Esophagus (tissue), 2 donors: ENCODE data around the gene STAT5A. TPM values are rescaled to one million over a fixed set of nuclear protein-coding genes. Genes with fewer than 3 reads are reported as not detected.
"Not testable (repeated sequence)": the region's sequence is repeated elsewhere in the genome, so short reads cannot be mapped to it uniquely, and the experiment has no call there.

Source experiments
- H3K27ac ChIP-seq, 2 donors: one replicate each; pipeline ENCODE4 v1.5.1; 2013; ENCODE audit warnings: low read depth in 2 of 2, mild to moderate bottlenecking in 2 of 2, inconsistent platforms in 1 of 2, low read length in 1 of 2, moderate library complexity in 1 of 2
- H3K27me3 ChIP-seq, 2 donors: one replicate each; pipeline ENCODE4 v1.6.1; 2013; ENCODE audit warnings: low read length in 2 of 2, control low read depth in 1 of 2, mild to moderate bottlenecking in 1 of 2; ENCODE audit not compliant: insufficient read depth in 2 of 2, control insufficient read depth in 1 of 2
- H3K36me3 ChIP-seq, 2 donors: one replicate each; pipeline ENCODE4 v1.6.1; 2013; ENCODE audit warnings: low read length in 1 of 2; ENCODE audit not compliant: control insufficient read depth in 2 of 2, insufficient read depth in 2 of 2
- H3K4me1 ChIP-seq, 2 donors: one replicate each; pipeline ENCODE4 v1.6.1; 2013; ENCODE audit warnings: low read length in 1 of 2; ENCODE audit not compliant: control insufficient read depth in 2 of 2, insufficient read depth in 2 of 2
- H3K4me3 ChIP-seq, 2 donors: one replicate each; pipeline ENCODE4 v1.5.1; 2013; ENCODE audit warnings: low read length in 2 of 2, mild to moderate bottlenecking in 2 of 2, low read depth in 1 of 2, moderate library complexity in 1 of 2
- H3K9me3 ChIP-seq, 2 donors: one replicate each; pipeline ENCODE4 v1.6.1; 2013; ENCODE audit warnings: mild to moderate bottlenecking in 2 of 2, low read depth in 1 of 2, low read length in 1 of 2, moderate library complexity in 1 of 2; ENCODE audit not compliant: control insufficient read depth in 2 of 2, insufficient read depth in 1 of 2
- WGBS, 2 donors: extraction: QIAGEN DNeasy Blood & Tissue Kit; methylation state at CpG; one replicate each; pipeline ENCODE4 v1.1.7; 2013; 5-methylcytosine and 5-hydroxymethylcytosine counted together
- polyA plus RNA-seq, 2 donors: library from polyadenylated mRNA; stranded (reverse); fragments of 200-250 nt; gene quantifications; one replicate each; pipeline ENCODE4 v1.2.3, GENCODE V29; 2013
- donor health status: healthy with polysubstance abuse.
- donor health status: Bipolar disorder and iron deficiency.

The STAT5A gene
- polyA plus RNA-seq, 2 donors = 4.7 to 6.3 TPM

DNA sequence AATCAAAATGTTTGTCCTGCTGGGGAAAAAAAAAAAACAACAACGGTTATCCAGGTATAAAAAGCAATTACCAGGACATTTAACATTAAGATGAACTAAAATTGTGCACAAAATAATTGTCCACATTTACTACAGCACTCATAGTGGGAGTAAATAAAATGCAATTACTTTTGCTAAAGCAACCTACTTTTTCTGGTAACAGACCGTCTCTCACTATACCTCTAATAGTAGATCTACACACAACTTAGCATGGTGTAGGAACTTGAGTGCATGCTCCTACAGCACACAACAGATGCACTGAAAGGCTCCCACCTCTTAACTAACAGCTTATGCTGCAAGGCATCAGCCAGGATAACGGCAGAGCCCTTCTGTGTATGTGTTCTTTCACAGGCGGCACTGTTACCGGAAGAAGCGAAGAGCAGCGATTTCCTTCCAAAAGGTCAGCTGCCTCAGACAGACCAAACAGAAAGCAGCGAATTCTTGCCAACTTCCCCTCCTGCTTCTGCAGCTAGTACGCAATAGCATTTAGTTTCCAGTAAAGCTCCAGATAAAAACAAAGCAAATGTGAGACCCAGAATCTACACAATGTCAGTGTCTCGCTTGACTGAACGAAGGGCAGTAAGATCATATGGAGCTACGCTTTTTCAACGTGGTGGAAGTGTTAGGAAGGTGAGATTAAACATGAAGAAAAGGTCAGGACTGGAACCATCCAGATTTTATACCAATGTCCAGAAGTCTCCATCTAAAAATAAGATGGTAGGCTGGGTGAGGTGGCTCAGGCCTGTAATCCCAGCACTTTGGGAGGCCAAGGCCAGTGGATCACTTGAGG lies 39.7 kb upstream of the STAT5A start:
- Histone ChIP-seq H3K27me3 (no peaks in the 10 kb centered on the region), H3K9me3 (no peaks in the 10 kb centered on the region), H3K4me1 (no peaks in the 10 kb centered on the region), H3K4me3 (peak overlapping the region in 1 of 2 donors; percentile 33), H3K36me3 (no peaks in the 10 kb centered on the region), H3K27ac (peak overlapping the region; percentile 75 to 85)
- WGBS, 2 donors = 41 to 43% methylated on average over 13 of the region's 13 CpGs

DNA sequence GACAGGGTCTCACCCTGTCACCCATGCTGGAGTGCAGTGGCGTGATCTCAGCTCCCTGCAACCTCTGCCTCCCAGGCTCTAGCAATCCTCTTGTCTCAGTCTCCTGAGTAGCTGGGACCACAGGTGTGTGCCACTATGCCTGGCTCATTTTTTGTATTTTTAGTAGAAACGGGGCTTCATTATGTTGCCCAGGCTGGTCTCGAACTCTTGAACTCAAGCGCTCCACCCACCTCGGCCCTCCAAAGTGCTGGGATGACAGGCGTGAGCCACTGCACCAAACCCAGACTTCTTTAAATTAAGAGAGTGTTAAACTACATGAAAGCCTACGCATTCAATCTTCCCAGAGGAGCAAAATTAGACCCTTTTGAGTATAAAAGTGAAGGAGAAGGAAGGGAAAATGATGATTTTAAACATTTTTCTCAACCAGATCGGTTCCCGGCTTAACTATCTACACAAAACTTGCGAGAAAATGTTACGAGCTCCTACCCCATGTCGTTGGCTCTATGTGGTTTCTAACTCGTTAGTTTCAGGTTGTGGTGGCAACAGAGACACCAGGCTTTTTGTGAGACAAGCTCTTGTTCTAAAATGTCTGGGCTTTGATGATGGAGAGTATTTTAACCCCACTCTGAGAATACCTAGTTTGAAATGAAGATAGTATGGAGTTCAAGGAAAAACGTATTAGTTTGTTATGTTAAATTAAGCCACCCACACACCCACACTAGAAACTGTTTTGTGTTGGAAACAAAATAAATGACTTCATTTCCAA lies 38.4 kb upstream of the STAT5A start:
- Histone ChIP-seq H3K27me3 (no peaks in the 10 kb centered on the region), H3K4me1 (no peaks in the 10 kb centered on the region), H3K36me3 (no peaks in the 10 kb centered on the region), H3K4me3 (no peak overlapping the region), H3K27ac (peak overlapping the region; percentile 4 to 42), H3K9me3 (no peaks in the 10 kb centered on the region)
- 77% methylated on average over 14 of the region's 14 CpGs for WGBS, 2 donors

DNA sequence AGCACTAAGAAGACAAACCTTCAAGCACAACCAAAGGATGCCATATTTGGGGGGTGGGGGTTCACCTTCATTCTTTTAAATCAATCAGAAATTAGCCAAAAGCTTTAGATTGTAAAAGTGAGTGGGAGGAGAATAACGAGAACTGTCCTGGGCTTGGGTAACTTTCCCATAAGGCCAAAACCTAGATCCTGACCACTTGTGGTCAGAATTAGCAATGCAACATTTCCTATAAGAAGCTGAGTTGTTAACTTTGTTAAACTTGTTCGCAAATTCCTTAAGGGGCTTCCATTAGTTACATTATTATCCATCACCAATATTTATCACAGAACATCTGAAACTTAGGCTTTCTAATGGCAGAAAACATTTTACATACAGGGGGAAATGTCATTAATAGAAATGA lies 37.2 kb upstream of the STAT5A start:
- no peaks in the 10 kb centered on the region for H3K4me1 ChIP-seq
- no peaks in the 10 kb centered on the region for H3K36me3 ChIP-seq
- H3K27me3 ChIP-seq = no peaks in the 10 kb centered on the region
- H3K4me3 ChIP-seq = no peak overlapping the region
- 60 to 61% methylated on average over 2 of the region's 2 CpGs for WGBS, 2 donors
- H3K27ac ChIP-seq = no peak overlapping the region
- H3K9me3 ChIP-seq = no peaks in the 10 kb centered on the region

DNA sequence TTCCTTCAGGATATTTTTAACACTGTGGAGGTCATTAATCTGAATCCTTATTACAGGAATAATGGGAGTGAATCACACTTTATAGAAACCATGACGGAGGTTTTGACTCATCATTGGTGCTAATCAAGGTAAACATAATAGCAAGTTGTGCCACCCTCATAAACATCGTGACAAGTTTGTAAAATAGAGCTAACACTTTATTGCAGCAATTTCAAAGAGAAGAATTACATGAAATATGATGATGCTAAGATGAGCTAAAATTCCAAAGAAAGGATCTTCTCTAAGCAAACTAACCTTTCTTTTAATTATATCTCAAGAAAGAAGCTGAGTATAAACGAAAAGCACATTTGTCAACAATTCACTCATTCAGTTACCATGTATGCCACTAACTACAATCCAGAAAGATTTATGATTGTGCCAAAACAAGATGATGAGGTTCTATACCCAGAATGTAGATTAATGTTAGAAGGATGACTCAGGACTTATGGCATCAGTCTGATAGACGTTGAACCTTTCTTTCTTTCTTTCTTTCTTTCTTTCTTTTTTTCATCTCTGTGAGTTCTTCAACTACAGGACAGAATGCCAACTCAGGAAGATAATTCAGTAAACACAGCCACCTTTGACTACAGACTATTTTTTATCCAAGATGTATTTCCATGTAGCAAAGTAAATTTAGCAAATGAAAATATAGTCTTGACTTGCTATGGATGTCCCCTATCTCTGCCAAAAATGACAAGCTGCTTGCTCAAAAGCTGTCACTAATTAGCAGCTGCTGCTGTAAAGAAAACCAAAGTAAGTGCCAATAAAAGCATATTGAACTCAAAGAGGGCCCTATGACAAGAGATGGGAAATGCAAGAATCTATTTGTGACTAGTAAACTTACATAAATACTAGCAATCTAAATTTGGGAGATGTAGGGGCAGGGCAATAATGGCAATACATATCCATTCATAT lies 35.4 kb upstream of the STAT5A start:
- no peaks in the 10 kb centered on the region for H3K9me3 ChIP-seq
- WGBS, 2 donors = 27 to 29% methylated on average over 4 of the region's 4 CpGs
- no peak overlapping the region for H3K4me3 ChIP-seq
- no peaks in the 10 kb centered on the region for H3K27me3 ChIP-seq
- H3K4me1 ChIP-seq = no peaks in the 10 kb centered on the region
- H3K36me3 ChIP-seq = no peaks in the 10 kb centered on the region
- no peak overlapping the region for H3K27ac ChIP-seq

DNA sequence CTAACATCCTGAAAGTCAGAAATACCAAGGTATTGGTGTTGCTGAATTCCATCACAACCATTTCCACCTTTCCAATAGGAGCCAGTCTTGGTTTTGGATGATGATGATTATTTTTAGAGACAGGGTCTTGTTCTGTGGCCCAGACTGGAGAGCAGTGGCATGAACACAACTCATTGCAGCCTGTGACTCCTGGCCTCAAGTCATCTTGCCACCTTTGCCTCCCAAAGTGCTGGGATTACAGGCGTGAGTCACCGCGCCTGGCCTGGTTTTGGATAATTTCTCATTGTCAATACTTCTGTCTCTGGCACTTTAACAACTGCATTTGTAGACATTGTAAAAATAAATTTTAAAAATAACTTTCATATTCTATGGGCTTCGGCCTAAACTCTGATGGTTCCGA lies 34.7 kb upstream of the STAT5A start:
- Histone ChIP-seq H3K36me3 (no peaks in the 10 kb centered on the region), H3K4me1 (no peaks in the 10 kb centered on the region), H3K9me3 (no peaks in the 10 kb centered on the region), H3K4me3 (no peak overlapping the region), H3K27ac (no peak overlapping the region), H3K27me3 (no peaks in the 10 kb centered on the region)
- 89 to 94% methylated on average over 5 of the region's 5 CpGs for WGBS, 2 donors

DNA sequence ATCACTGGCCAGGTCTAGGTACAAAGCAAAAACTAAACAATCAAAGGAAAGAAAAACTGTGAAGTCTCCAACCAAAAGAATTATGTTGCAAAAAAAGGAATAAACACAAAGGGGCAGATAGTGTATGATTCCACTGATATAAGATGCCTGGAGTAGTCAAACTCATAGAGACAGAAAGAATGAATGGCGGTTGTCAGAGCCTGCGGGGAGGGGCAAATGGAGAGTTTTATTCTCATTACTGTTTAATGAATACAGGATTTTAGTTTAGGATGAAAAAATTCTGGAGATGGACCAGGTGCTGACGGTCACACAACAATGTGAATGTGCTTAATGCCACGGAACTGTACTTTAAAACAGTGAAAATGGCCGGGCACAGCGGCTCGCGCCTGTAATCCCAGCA lies 32.9 kb upstream of the STAT5A start:
- 95 to 96% methylated on average over 8 of the region's 8 CpGs for WGBS, 2 donors
- Histone ChIP-seq H3K27ac (no peak overlapping the region), H3K4me1 (no peaks in the 10 kb centered on the region), H3K36me3 (no peaks in the 10 kb centered on the region), H3K27me3 (no peaks in the 10 kb centered on the region), H3K9me3 (no peaks in the 10 kb centered on the region), H3K4me3 (no peak overlapping the region)

DNA sequence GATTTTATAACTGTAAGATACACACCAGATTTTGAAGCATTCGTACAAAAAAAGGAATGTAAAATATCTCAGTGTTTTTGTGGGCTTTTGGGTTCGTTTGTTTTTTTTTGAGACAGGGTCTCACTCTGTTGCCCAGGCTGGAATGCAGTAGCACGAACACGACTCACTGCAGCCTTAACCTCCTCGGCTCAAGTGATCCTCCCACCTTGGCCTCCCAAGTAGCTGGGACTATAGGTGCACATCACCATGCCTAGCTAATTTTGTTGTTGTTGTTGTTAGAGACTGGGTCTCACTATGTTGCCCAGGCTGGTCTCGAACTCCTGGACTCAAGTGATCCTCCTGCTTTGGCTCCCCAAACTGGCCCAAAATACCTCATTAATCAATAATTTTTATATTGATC lies 28.0 kb upstream of the STAT5A start:
- Histone ChIP-seq H3K27ac (no peak overlapping the region), H3K4me1 (no peaks in the 10 kb centered on the region), H3K27me3 (no peaks in the 10 kb centered on the region), H3K4me3 (no peak overlapping the region), H3K9me3 (no peaks in the 10 kb centered on the region), H3K36me3 (no peaks in the 10 kb centered on the region)
- 92% methylated on average over 6 of the region's 6 CpGs for WGBS, 2 donors

DNA sequence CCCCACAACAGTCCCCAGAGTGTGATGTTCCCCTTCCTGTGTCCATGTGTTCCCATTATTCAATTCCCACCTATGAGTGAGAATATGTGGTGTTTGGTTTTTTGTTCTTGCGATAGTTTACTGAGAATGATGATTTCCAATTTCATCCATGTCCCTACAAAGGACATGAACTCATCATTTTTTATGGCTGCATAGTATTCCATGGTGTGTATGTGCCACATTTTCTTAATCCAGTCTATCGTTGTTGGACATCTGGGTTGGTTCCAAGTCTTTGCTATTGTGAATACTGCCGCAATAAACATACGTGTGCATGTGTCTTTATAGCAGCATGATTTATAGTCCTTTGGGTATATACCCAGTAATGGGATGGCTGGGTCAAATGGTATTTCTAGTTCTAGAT lies 23.9 kb upstream of the STAT5A start:
- 90 to 100% methylated on average over 2 of the region's 4 CpGs for WGBS, 2 donors
- not testable (repeated sequence) for H3K27me3 ChIP-seq, H3K36me3 ChIP-seq, H3K9me3 ChIP-seq, H3K4me3 ChIP-seq, H3K4me1 ChIP-seq, H3K27ac ChIP-seq

DNA sequence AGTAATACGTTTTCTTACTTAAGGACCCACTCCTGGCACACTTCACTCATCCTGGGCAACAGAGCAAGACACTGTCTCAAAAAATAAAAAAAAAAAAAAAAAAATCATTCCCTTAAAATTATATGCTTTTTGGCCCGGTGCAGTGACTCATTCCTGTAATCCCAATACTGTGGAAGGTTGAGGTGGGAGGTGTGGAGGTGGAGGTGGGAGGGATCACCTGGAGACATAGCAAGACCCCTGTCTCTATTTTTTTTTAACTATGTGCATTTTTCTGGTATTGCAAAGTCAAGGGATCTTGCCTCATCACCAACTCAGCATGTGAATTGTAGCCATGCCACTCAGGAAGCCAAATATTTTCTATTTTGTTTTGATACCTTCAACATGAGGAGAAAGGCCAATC lies 21.8 kb upstream of the STAT5A start:
- Histone ChIP-seq H3K4me1 (no peaks in the 10 kb centered on the region), H3K9me3 (no peaks in the 10 kb centered on the region), H3K4me3 (no peak overlapping the region), H3K27ac (no peak overlapping the region), H3K36me3 (no peaks in the 10 kb centered on the region), H3K27me3 (no peaks in the 10 kb centered on the region)
- WGBS, 2 donors = 65 to 73% methylated on average over 2 of the region's 2 CpGs
